GM10248 (cell line): Measurements from ENCODE around the gene DNPH1.

ENCODE experiments used
- CTCF ChIA-PET: fragments of 300-600 bp; sonication (Branson Sonifier 250); formaldehyde crosslinking; extraction: SDS; loops from one replicate; lab custom pipeline; 2021; ENCODE audit warnings: antibody characterized with exemption; lab: Yijun Ruan, JAX
- POLR2A ChIA-PET: fragments of 350-650 bp; sonication (Branson Sonifier 250); formaldehyde crosslinking; extraction: SDS; loops from one replicate; lab custom pipeline; 2020; ENCODE audit warnings: antibody characterized with exemption; lab: Yijun Ruan, JAX
- DNase-seq: peaks from one replicate; pipeline ENCODE4 v3.0.0; 2012; ENCODE audit errors: extremely low spot score
- TF ChIP-seq, protein P1 (sequence below): IDR thresholded peaks from 2 replicates; pipeline ENCODE4 v1.5.1; 2012; ENCODE audit warnings: mild to moderate bottlenecking, low read depth; ENCODE audit errors: extremely low read depth, missing control alignments, control extremely low read depth

Gene DNPH1

DNA sequence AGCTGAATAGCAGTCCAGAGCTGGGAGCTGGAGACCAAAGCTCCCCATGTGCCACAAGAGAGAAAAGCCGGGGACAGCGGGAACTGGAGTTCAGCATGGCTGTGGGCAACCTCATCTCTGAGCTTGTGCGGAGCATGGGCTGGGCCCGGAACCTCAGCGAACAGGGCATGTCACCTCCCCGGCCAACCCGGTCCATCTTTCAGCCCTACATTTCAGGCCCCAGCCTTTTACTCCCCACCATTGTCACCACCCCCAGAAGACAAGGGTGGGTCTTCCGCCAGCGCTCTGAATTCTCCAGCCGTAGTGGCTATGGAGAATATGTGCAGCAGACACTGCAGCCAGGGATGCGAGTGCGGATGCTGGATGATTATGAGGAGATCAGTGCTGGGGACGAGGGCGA lies 43.3 kb downstream of the DNPH1 start:
- ChIA-PET CTCF (interaction anchor here (1.2 to 1.5 kb wide), 4 partner anchors 13 to 301 kb away, joined by 3 read pairs; no protein-coding TSS in a partner anchor), POLR2A (no interaction called here)
- DNase-seq, result no peak
- TF ChIP-seq, protein P1, sequence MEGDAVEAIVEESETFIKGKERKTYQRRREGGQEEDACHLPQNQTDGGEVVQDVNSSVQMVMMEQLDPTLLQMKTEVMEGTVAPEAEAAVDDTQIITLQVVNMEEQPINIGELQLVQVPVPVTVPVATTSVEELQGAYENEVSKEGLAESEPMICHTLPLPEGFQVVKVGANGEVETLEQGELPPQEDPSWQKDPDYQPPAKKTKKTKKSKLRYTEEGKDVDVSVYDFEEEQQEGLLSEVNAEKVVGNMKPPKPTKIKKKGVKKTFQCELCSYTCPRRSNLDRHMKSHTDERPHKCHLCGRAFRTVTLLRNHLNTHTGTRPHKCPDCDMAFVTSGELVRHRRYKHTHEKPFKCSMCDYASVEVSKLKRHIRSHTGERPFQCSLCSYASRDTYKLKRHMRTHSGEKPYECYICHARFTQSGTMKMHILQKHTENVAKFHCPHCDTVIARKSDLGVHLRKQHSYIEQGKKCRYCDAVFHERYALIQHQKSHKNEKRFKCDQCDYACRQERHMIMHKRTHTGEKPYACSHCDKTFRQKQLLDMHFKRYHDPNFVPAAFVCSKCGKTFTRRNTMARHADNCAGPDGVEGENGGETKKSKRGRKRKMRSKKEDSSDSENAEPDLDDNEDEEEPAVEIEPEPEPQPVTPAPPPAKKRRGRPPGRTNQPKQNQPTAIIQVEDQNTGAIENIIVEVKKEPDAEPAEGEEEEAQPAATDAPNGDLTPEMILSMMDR, result no peak

DNA sequence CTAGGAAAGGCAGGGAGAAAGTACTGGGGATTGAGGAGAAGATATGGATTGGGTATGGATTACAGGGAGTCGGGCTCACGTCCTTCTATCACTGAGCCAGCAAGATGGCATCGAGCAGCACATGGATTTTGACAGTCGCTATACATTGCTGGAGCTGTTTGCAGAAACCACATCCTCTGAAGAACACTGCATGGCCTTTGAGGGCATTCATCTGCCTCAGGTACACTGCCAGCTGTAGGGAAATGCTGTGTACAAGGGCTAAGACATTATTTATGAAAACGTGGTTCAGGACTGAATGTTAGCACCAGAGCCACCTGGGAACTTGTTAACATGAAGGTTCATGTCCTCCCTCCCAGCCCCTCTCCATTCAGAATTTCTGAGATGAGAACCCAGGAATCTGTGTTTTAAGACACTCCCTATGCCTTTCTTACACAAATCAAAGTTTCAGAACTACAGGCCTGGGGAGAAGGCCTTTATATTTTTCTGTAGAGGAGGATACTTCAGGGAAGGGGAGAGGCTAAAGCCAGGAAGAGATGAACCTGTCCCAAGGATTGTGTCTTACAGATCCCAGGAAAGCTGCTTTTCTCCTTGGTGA lies 43.8 kb downstream of the DNPH1 start:
- POLR2A ChIA-PET, result no interaction called here
- DNase-seq, result no peak
- CTCF ChIA-PET, result interaction anchor here (1.2 to 1.5 kb wide), 3 partner anchors 12 to 302 kb away, joined by 3 read pairs; no protein-coding TSS in a partner anchor
- TF ChIP-seq, protein P1, result no peak

GRCh38 chr6:43184268-43184985 lies 44.9 kb downstream of the DNPH1 start:
- TF ChIP-seq, protein P1, result no peak
- no peak for DNase-seq

DNA sequence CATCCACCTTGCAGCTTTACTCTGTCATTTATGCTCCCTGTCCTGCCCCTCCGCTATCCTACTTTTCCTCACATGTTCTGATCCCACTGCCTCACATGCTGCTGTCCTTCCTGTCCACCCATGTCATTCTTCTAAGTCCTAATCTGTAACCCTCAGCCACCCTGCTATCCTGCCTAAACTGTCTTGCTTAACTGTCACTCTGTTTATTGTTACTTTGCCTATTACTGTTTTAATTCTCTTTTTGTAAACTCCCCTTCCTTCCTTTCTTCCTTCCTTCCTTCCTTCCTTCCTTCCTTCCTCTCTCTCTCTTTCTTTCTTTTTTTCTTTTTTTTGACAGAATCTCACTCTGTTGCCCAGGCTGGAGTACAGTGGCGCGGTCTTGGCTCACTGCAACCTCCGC lies 45.8 kb downstream of the DNPH1 start:
- ChIA-PET POLR2A (interaction anchor here (0.6 kb wide), 1 partner anchor 146 kb away, joined by 3 read pairs; no protein-coding TSS in a partner anchor), CTCF (interaction anchor here (0.6 to 0.9 kb wide), 2 partner anchors 8 to 47 kb away, joined by 3 read pairs; no protein-coding TSS in a partner anchor)
- TF ChIP-seq, protein P1, result no peak

More at GRCh38 chr6:43184268-43184985, 44.9 kb downstream of the DNPH1 start:
- POLR2A ChIA-PET, result no interaction called here
- CTCF ChIA-PET, result interaction anchor here (0.9 kb wide), 1 partner anchor 9 kb away, joined by 3 read pairs; no protein-coding TSS in a partner anchor

DNA sequence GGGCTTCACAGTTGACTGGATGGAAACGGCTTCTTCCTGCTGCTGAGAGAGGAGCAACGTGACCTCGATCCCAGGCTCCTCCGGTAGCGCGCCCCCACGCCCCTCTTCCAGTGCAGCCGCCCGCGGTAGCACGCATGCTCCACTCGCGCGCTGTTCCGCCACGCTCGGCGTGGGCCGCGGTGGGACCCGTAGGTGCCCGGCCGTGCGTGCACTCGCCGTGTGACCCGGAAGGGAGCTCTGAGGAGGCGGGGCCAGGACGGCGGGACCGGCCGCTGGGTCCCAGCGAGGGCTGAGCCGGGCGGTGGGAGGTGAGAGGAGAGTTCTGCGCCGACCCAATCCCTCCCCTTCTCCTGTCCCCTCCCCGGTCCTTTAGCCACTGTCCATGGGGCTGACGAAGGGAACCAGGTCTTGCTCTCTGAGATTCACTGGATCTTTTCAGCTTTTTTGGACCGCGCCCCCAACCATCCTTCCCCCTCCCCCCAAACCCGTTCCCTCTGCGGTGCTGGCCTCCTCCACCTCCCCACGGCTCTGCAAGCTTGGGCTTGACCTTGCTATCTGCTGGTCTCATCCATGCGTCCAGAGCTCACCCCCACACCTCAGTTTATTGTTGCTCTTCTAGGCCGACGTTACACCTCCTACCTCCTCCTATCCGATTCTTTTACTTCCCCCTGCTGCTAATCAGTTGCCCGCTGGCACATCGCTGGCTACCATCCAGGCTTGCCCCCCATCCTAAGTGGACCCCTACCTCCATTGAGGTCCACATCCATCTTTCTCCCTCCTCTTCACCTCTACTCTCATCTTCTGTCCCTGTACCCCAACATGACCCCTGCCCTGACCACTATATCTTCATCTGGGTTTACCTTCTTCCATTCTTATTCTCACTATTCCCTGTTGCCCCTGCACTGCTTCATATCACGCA lies 47.1 kb downstream of the DNPH1 start, which contains the start of gene CUL9:
Gene CUL9, plus strand, starts transcription at position 255 of the 919 bp plus-strand sequence. CDS start 2,115 bp downstream, outside the sequence.
- TF ChIP-seq, protein P1, result no peak
- CTCF ChIA-PET, result interaction anchor here (0.6 to 1.3 kb wide), 7 partner anchors 9 to 113 kb away, joined by 3 read pairs; partner anchors contain the start of genes DNPH1 and SRF
- DNase-seq, result peak; percentile 94
- POLR2A ChIA-PET, result interaction anchor here (0.6 to 1.0 kb wide), 3 partner anchors 42 to 186 kb away, joined by 3 to 7 read pairs (median 3); no protein-coding TSS in a partner anchor

More for the DNA sequence above, 45.8 kb downstream of the DNPH1 start:
- no peak for DNase-seq
